MM.1S (cell line): Measurements from ENCODE around the gene KAT5.

Source experiments
- DNase-seq: peaks from one replicate; pipeline ENCODE4 v3.0.0-alpha.2; 2015
- H2AFZ ChIP-seq: fragments of 300-600 bp; sonication (generic); 2 replicates; pipeline ENCODE4 v1.6.0; 2016; ENCODE audit warnings: antibody characterized with exemption, low read length
- H3F3A ChIP-seq: fragments of 300-600 bp; sonication (generic); 2 replicates; pipeline ENCODE4 v1.6.1; 2016; ENCODE audit warnings: mild to moderate bottlenecking, antibody characterized with exemption, low read length, moderate library complexity, mixed read lengths; ENCODE audit not compliant: insufficient read depth
- H3K27ac ChIP-seq: fragments of 300-600 bp; sonication (generic); 2 replicates; pipeline ENCODE4 v1.5.1; 2016; ENCODE audit warnings: mild to moderate bottlenecking, low read length
- H3K27me3 ChIP-seq: fragments of 300-600 bp; sonication (generic); replicated peaks from 2 replicates; pipeline ENCODE4 v1.6.0; 2016; ENCODE audit warnings: low read length; ENCODE audit not compliant: insufficient read depth
- H3K36me3 ChIP-seq: fragments of 300-600 bp; sonication (generic); replicated peaks from 2 replicates; pipeline ENCODE4 v1.6.1; 2016; ENCODE audit warnings: mild to moderate bottlenecking, low read length, mixed read lengths; ENCODE audit not compliant: insufficient read depth
- H3K4me1 ChIP-seq: fragments of 300-600 bp; sonication (generic); 2 replicates; pipeline ENCODE4 v1.6.1; 2016; ENCODE audit warnings: low read length, mixed read lengths
- H3K4me2 ChIP-seq: fragments of 300-600 bp; sonication (generic); 2 replicates; pipeline ENCODE4 v1.6.0; 2016; ENCODE audit warnings: low read depth, low read length
- H3K4me3 ChIP-seq: fragments of 300-600 bp; sonication (generic); 2 replicates; pipeline ENCODE4 v1.5.1; 2016; ENCODE audit warnings: low read length, mixed read lengths
- H3K79me2 ChIP-seq: fragments of 300-600 bp; sonication (generic); 2 replicates; pipeline ENCODE4 v1.6.1; 2016; ENCODE audit warnings: mixed run types, low read length, mixed read lengths
- H3K9ac ChIP-seq: fragments of 300-600 bp; sonication (generic); 2 replicates; pipeline ENCODE4 v1.6.1; 2016; ENCODE audit warnings: low read length, mixed read lengths
- H3K9me2 ChIP-seq: fragments of 300-600 bp; sonication (generic); replicated peaks from 2 replicates; pipeline ENCODE4 v1.6.1; 2016; ENCODE audit warnings: mild to moderate bottlenecking, low read length, mixed read lengths; ENCODE audit not compliant: insufficient read depth
- H3K9me3 ChIP-seq: fragments of 300-600 bp; sonication (generic); replicated peaks from 2 replicates; pipeline ENCODE4 v1.6.1; 2016; ENCODE audit warnings: mild to moderate bottlenecking, low read length, mixed read lengths; ENCODE audit not compliant: insufficient read depth
- H4K20me1 ChIP-seq: fragments of 300-600 bp; sonication (generic); 2 replicates; pipeline ENCODE4 v1.6.1; 2016; ENCODE audit warnings: mild to moderate bottlenecking, low read length, moderate library complexity, mixed read lengths; ENCODE audit not compliant: insufficient read depth
- CTCF ChIP-seq: fragments of 300-600 bp; sonication (generic); IDR thresholded peaks from 2 replicates; pipeline ENCODE4 v1.5.1; 2016; ENCODE audit warnings: antibody characterized with exemption, low read length, mixed read lengths
- EZH2 ChIP-seq: fragments of 300-600 bp; sonication (generic); optimal IDR thresholded peaks from 2 replicates; pipeline ENCODE3; 2017; ENCODE audit warnings: low read depth, mild to moderate bottlenecking, antibody characterized with exemption, low read length, mixed read lengths
- EZH2phosphoT487 ChIP-seq: fragments of 300-600 bp; sonication (generic); IDR thresholded peaks from 2 replicates; pipeline ENCODE4 v1.6.1; 2018; ENCODE audit warnings: antibody characterized with exemption, low read length

The KAT5 gene

GRCh38 chr11:65708451-65708850 is 3.6 kb upstream of the KAT5 start:
- DNase-seq = no peak
- Histone ChIP-seq H3K9ac (no peak overlapping the region), H3K9me2 (no peaks in the 10 kb centered on the region), H3F3A (no peaks in the 10 kb centered on the region), H3K4me2 (no peak overlapping the region), H2AFZ (no peak overlapping the region), H3K36me3 (no peaks in the 10 kb centered on the region), H3K27me3 (no peaks in the 10 kb centered on the region), H3K4me1 (no peaks in the 10 kb centered on the region), H3K9me3 (no peaks in the 10 kb centered on the region), H4K20me1 (no peaks in the 10 kb centered on the region), H3K4me3 (no peak overlapping the region), H3K79me2 (peaks cover 11% of the 10 kb centered on the region), H3K27ac (no peak overlapping the region)
- TF ChIP-seq CTCF (no peak), EZH2 (no peak), EZH2phosphoT487 (no peak)

DNA sequence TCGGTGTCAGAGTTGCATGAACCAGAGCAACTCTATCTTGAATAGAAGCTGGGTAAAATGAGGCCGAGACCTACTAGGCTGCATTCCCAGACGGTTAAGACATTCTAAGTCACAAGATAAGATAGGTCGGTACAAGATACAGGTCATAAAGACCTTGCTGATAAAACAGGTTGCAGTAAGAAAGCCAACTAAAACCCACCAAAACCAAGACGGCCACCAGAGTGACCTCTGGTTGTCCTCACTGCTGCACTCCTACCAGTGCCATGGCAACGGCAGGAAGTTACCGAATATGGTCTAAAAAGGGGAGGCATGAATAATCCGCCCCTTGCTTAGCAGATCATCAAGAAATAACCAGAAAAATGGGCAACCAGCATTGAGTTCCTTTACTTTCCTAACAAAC is 2.4 kb upstream of the KAT5 start:
- H3K36me3 ChIP-seq = 0 out of 2 replicates have a peak, but pooled peaks cover 7% of the 10 kb centered on the region
- DNase-seq = no peak
- no peak overlapping the region for H3K27ac ChIP-seq
- H3K4me1 ChIP-seq = no peaks in the 10 kb centered on the region
- H3K9me3 ChIP-seq = no peaks in the 10 kb centered on the region
- H3K9ac ChIP-seq = no peak overlapping the region
- H3K9me2 ChIP-seq = no peaks in the 10 kb centered on the region
- H3K4me2 ChIP-seq = no peak overlapping the region
- H3K27me3 ChIP-seq = no peaks in the 10 kb centered on the region
- H4K20me1 ChIP-seq = no peaks in the 10 kb centered on the region
- H3F3A ChIP-seq = no peaks in the 10 kb centered on the region
- no peak overlapping the region for H2AFZ ChIP-seq
- H3K79me2 ChIP-seq = peaks cover 23% of the 10 kb centered on the region
- no peak overlapping the region for H3K4me3 ChIP-seq
- TF ChIP-seq EZH2phosphoT487 = no peak
- TF ChIP-seq EZH2 = no peak
- TF ChIP-seq CTCF = no peak

DNA sequence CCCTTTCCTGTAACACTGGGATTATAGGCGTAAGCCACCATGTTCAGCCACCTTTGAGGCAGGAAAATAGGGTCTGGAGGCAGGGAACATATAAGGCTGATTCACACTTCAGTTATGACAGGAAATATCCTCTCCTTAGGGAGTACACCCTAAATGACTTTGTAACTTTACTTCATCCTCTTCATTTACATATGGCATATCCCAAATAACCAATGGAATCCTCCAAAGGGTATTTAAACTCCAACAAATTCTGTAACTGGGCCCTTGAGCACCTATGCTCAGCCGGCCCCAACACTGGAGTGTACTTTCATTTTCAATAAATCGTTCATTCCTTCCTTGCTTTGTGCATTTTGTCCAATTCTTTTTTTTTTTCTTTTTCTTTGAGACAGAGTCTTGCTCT is 1.6 kb upstream of the KAT5 start:
- DNase-seq = no peak

More for the DNA sequence above, 1.6 kb upstream of the KAT5 start:
- H2AFZ ChIP-seq = no peak overlapping the region
- H3K27ac ChIP-seq = no peak overlapping the region
- no peaks in the 10 kb centered on the region for H3K27me3 ChIP-seq
- no peaks in the 10 kb centered on the region for H3K4me1 ChIP-seq
- H3K36me3 ChIP-seq = peaks cover 12% of the 10 kb centered on the region; the same call in 1 of the 2 replicates
- H3F3A ChIP-seq = no peaks in the 10 kb centered on the region
- H3K9ac ChIP-seq = no peak overlapping the region
- H3K9me2 ChIP-seq = no peaks in the 10 kb centered on the region
- no peak overlapping the region for H3K4me3 ChIP-seq
- TF ChIP-seq EZH2phosphoT487 (no peak), EZH2 (no peak), CTCF (no peak)
- no peak overlapping the region for H3K4me2 ChIP-seq
- no peaks in the 10 kb centered on the region for H3K9me3 ChIP-seq
- H4K20me1 ChIP-seq = no peaks in the 10 kb centered on the region
- H3K79me2 ChIP-seq = peaks cover 29% of the 10 kb centered on the region
